ENCODE measurements around the gene MRPL14. TPM values are rescaled to one million over a fixed set of nuclear protein-coding genes. Genes with fewer than 3 reads are reported as not detected.
"Not testable (repeated sequence)": the region's sequence is repeated elsewhere in the genome, so short reads cannot be mapped to it uniquely, and the experiment has no call there.

The MRPL14 gene
- total and polyA plus RNA-seq, 10 of the 15 experiments (the other 5 are each of a cell fraction or from before 2014, with no cell fraction given), result 80.5 to 294 (median 122) TPM

DNA sequence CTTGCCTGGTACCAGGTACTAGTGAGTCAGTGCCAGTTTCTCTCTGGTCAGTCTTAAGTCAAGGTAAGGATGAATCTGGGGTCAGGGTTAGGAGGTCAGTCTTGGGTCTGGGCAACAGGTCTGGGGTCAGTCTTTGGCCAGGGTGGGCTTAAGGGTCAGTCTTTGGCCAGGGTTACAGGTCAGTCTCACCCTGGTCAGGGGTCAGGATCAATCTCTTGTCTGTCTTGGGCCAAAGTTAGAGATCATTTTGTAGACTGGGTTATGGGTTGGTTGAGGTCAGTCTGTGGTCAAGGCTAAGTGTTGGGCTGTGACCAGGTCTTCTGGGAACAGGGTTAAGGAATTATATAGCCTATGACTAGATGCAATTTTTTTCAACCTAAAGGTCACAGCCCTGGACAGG, 18.6 kb upstream of the MRPL14 start:
- H3K9ac ChIP-seq (ENCODE audit: control insufficient read depth, insufficient read depth, low read length), result no peak overlapping the region
- RAD21 ChIA-PET (ENCODE audit: unreplicated experiment), result no interaction called here
- SMC1A ChIA-PET (ENCODE audit: uncharacterized antibody, unreplicated experiment), result interaction anchor here (1.3 kb wide), 1 partner anchor 8 kb away, joined by 3 read pairs; no protein-coding TSS in a partner anchor

DNA sequence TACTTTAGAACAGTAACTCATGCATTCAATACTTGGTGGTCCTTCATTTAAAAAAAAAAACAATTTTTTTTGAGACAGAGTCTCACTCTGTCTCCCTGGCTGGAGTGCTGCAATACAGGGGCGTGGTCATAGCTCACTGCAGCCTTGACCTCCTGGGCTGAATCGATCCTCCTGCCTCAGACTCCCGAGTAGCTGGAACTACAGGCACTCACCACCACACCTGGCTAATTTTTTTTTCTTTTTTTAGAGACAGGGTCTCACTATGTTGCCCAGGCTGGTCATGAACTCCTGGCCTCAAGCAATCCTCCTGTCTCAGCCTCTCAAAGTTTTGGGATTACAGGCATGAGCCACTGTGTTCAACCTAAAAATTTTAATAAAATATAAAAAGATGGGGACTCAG, 17.3 kb upstream of the MRPL14 start:
- intact Hi-C loops (cut with micrococcal nuclease; ENCODE audit: unreplicated experiment); in situ Hi-C loops (cut with MboI): not testable (repeated sequence)

More for the DNA sequence above, 18.6 kb upstream of the MRPL14 start:
- intact Hi-C loops (cut with micrococcal nuclease; ENCODE audit: unreplicated experiment), result no loop called here
- Histone ChIP-seq H3K4me3 (no peak overlapping the region), H3K4me1 (ENCODE audit: control insufficient read depth, insufficient read depth, low read length) (no peaks in the 10 kb centered on the region), H2AFZ (ENCODE audit: control insufficient read depth, low read depth, low read length) (no peak overlapping the region), H3K9me3 (replicated peaks; ENCODE audit: control insufficient read depth, insufficient read depth, low read length) (no peaks in the 10 kb centered on the region), H3K4me2 (ENCODE audit: control insufficient read depth, insufficient read depth) (no peak overlapping the region), H3K27ac (ENCODE audit: control insufficient read depth, insufficient read depth) (no peak overlapping the region), H3K79me2 (ENCODE audit: control insufficient read depth, insufficient read depth, low read length) (no peaks in the 10 kb centered on the region), H3K36me3 (ENCODE audit: control insufficient read depth in 2 of 2, insufficient read depth in 2 of 2, low read length in 1 of 2) (peaks cover 0 to 3% of the 10 kb centered on the region in 2 experiments; a peak in 3 of 4 replicates), H4K20me1 (ENCODE audit: control insufficient read depth, insufficient read depth) (no peaks in the 10 kb centered on the region), H3K27me3 (replicated peaks in 1 of 2; ENCODE audit: control insufficient read depth in 2 of 2, insufficient read depth in 2 of 2, low read length in 1 of 2) (no peaks in the 10 kb centered on the region)
- DNase-seq (ENCODE audit: low read depth, low spot score), result no peak
- ChIA-PET CTCF (interaction anchor here (1.0 to 9.3 kb wide), 2 partner anchors 48 to 65 kb away, joined by 3 to 85 read pairs; no protein-coding TSS in a partner anchor), POLR2A (no interaction called here)
- no peak for FAIRE-seq
- BruUV-seq (replicated peaks), result no TSS peak
- no peak for ATAC-seq
- no peak for TF ChIP-seq KLF5 (IDR thresholded peaks at IDR 0.05; ENCODE audit: partially characterized antibody)
- TF ChIP-seq ZNF274 (IDR thresholded peaks at IDR 0.05; ENCODE audit: insufficient read depth, insufficient read length), result no peak
- TF ChIP-seq PAX8 (IDR thresholded peaks at IDR 0.05), result no peak
- TF ChIP-seq SIN3A (IDR thresholded peaks at IDR 0.05; ENCODE audit: low read depth, low read length), result no peak
- in situ Hi-C loops (cut with MboI), result no loop called here

More for the DNA sequence above, 17.3 kb upstream of the MRPL14 start:
- 64% methylated on average over 3 of the region's 3 CpGs for WGBS (ENCODE audit: insufficient coverage, insufficient replicate concordance, low lambda C conversion rate, missing lambda C conversion rate)
- ChIA-PET POLR2A (interaction anchor here (0.6 kb wide), 1 partner anchor 185 kb away, joined by 3 read pairs; no protein-coding TSS in a partner anchor), SMC1A (ENCODE audit: uncharacterized antibody, unreplicated experiment) (interaction anchor here (0.6 to 1.5 kb wide), 3 partner anchors 9 to 797 kb away, joined by 3 to 6 read pairs (median 4); no protein-coding TSS in a partner anchor), CTCF (interaction anchor here (0.7 to 9.3 kb wide), 3 partner anchors 8 to 90 kb away, joined by 3 to 85 read pairs (median 4); no protein-coding TSS in a partner anchor)
- H3K79me2 ChIP-seq (ENCODE audit: control insufficient read depth, insufficient read depth, low read length); H3K27ac ChIP-seq (ENCODE audit: control insufficient read depth, insufficient read depth); BruUV-seq (replicated peaks); H3K27me3 ChIP-seq (replicated peaks in 1 of 2; ENCODE audit: control insufficient read depth in 2 of 2, insufficient read depth in 2 of 2, low read length in 1 of 2); H3K4me2 ChIP-seq (ENCODE audit: control insufficient read depth, insufficient read depth); H2AFZ ChIP-seq (ENCODE audit: control insufficient read depth, low read depth, low read length); H4K20me1 ChIP-seq (ENCODE audit: control insufficient read depth, insufficient read depth); H3K36me3 ChIP-seq (ENCODE audit: control insufficient read depth in 2 of 2, insufficient read depth in 2 of 2, low read length in 1 of 2); DNase-seq (ENCODE audit: low read depth, low spot score); H3K4me1 ChIP-seq (ENCODE audit: control insufficient read depth, insufficient read depth, low read length); FAIRE-seq; ATAC-seq; RAD21 ChIA-PET (ENCODE audit: unreplicated experiment); H3K4me3 ChIP-seq; H3K9me3 ChIP-seq (replicated peaks; ENCODE audit: control insufficient read depth, insufficient read depth, low read length); H3K9ac ChIP-seq (ENCODE audit: control insufficient read depth, insufficient read depth, low read length): not testable (repeated sequence)

Data from GM12878 (cell line).